NCI-H1105 (cell line): ENCODE results near the gene LUM.
"Not testable (repeated sequence)": the region's sequence is repeated elsewhere in the genome, so short reads cannot be mapped to it uniquely, and the experiment has no call there.

ENCODE experiments used
- DNase-seq: peaks from one replicate; lab custom pipeline; 2025; lab: John Stamatoyannopoulos, UW

Gene LUM

DNA sequence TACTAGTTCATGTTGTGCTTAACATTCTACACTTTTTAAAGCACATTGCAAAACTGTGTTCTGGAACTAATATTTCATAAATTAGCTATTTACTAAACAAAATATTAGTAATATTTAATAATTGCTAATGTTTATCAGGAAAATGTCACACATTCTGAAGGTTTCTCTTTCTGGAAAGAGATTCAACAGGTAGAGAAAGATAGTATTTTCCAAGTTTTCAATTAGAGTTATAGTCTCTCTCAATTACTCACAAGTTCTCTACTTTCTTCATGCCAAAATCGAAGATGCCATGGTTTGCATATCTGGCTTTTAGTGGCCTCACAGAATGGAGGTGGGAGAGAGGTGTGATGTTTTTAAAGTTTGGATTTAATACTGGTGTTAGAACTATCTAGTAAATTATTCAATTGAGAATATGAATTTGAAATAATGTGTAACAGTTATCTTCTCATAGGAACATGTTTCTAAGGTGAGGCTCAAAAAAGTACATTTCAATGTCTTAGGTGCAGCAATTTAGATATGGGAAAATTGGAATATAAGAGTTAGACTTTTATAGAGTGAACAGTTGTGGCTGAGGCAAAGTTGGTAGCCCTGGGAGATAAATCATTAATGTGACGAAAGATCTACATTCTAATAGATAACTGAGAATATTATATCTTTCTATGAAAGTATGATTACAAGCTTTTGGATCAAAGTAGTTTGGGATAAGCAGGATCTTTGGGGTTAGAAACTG lies 1.5 kb downstream of the LUM start:
- DNase-seq: no peak

DNA sequence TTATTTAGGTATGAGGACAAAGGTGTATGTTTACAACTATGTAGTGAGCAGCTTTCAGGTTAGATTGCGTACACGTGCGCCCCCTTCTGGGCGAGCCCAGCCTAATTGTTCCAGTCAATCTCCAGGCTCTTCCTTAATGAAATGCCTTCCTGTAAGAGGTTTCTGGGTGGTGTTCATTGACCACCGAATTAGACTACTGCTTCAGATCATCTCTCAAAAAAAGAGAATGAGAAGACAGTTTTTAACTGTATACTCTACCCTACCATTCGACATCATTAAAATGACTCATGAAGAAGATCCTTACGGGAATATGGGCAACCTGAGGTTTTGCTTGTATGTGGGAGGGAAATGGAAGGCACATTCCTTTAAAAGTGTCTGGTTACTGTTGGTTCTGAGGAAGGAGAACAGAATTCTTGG lies 2.1 kb downstream of the LUM start:
- no peak for DNase-seq

GRCh38 chr12:91108196-91108755 lies 3.0 kb downstream of the LUM start:
- no peak for DNase-seq

GRCh38 chr12:91106283-91106682 lies 5.0 kb downstream of the LUM start:
- DNase-seq: no peak

DNA sequence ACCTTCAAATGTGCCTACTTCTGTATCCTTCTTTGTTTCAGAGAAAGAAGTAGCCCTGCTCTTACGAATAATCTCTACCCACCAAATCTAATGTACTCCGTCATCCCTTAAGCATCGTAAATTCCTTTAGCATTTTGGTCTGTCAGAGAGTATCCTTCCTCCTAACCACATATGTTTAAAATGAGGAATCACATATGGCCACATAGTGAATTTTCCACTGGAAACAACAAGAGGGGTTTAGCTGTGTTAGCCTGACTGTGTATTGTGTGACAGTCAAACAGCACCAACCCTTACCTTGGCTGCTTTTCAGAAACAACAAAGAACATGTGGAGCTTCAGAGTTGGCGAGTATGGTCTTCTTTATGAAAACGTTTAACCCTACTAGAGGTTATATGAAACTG lies 5.5 kb downstream of the LUM start:
- DNase-seq: no peak

DNA sequence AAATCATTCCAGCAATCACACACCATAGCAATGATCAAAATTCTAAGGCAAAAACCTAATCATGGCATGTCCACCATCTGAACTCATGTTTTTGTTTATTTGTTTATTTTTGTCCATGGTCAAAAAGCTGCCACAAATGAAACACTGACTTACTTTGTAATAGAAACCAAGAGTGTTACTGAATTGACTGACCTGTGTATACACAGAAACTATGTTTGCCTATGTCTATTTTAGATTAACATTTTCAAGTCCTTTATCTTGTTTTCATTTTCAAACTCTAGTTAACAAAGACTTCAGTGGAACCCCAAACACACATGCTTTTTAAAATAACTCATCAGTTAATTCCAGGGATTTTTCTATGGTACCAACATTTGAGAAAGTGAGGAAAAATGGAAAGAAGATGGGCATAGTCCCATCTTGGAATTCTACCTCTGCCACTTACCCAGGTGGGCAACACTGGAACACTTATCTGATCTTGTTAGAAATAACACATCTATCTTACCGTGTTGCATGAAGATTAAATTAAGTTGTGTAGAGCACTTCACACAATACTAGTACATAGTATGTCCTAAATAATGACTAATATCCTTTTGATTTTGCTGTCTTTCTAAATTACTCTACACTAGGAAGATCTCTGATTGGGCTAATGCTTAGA lies 6.4 kb downstream of the LUM start:
- no peak for DNase-seq

DNA sequence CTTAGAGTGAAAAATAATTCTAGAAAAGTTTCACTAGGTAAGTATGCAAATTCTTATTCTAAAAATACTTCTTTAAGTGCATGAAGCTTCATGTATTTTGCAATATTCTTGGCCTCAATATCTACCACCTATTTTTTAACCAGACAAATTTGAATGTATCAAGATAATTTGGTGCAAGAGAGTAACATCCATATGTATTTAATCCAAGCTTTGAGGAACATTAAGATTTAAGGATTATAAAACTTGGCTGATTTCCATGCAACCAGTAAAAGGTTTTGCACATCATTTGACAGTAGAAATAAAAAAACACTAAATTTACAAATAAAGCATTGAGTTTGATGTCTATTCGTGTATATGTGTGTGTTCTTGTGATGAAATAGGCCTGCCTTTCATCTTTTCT lies 7.7 kb downstream of the LUM start:
- DNase-seq: no peak

- DNase-seq: no peak
Observed at GRCh38 chr12:91103101-91103500, 8.2 kb downstream of the LUM start.

DNA sequence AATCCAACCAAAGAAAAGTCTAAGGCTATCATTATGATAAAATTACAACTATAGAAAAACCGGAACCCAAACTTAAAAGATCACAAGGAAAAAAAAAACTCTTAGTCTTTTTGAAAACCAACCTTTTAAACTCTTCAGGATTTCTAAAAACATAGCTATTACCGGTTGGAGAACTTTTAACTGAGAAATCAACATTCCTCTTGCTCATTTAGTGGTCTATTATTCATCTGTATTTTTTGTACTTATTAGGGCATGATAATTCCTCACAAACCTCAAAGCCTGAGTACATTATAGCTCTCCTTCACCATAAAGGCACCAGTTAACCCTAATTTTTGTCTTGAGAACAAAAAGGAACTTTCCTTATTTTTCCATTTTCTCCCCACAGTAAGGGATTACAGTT lies 10.4 kb downstream of the LUM start:
- no peak for DNase-seq

DNA sequence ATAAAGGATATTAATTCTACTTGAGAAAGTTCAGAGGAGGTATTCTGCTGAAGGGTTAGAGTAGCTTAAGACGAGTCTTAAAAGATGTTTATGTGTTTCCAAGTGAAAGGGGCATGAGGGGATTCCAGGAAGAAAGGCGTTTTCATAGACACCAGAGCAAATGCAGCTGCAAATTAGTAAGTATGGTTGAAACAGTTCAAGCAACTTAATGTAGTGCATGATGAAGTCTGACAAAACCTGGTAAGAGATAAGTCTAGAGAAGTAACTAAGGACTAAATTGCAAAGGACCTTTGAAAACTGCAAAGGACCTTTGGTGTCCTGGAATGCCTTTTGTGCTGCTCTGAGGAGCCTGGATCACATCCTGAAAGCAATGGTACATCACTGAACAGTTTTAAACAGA lies 11.5 kb downstream of the LUM start:
- DNase-seq: no peak

DNA sequence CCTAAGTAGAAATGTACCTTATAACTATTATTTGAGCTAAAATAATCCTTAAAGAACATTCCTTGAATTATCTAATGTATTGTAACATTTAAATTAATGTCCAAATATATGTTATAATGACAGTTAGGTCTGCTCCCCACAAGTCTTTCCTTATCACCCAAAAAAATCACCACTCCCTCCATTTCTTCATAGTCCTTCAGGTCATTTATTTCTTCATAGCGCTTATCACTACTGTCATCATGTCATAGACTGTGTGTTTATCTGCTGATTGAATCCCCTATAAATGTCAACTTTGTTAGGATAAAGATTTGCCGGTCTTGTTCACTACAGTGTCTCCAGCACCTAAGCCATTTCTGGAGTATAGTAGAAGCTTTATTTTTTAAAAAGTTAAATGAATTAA lies 12.0 kb downstream of the LUM start:
- no peak for DNase-seq

DNA sequence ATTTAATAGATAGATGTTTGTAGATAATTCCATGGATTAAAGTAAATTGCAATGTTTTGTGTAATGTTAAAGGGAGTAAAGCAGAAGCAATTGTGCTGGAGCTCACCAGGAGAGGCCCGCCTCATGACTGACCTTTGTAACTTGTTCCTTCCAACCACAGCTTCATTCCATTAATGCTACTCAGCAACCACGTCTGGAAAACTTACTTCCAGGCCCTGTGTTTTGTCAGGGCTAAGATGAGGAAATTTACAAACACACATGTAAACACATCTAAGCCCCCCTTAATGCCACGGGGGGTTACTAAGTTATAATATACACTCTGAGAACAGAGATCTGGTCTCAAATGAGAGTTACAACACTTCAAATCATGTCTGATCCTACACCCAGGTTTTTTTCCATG lies 12.4 kb downstream of the LUM start:
- DNase-seq: no peak

GRCh38 chr12:91098461-91098860 lies 12.8 kb downstream of the LUM start:
- DNase-seq: no peak

GRCh38 chr12:91094957-91095356 lies 16.3 kb downstream of the LUM start:
- no peak for DNase-seq

DNA sequence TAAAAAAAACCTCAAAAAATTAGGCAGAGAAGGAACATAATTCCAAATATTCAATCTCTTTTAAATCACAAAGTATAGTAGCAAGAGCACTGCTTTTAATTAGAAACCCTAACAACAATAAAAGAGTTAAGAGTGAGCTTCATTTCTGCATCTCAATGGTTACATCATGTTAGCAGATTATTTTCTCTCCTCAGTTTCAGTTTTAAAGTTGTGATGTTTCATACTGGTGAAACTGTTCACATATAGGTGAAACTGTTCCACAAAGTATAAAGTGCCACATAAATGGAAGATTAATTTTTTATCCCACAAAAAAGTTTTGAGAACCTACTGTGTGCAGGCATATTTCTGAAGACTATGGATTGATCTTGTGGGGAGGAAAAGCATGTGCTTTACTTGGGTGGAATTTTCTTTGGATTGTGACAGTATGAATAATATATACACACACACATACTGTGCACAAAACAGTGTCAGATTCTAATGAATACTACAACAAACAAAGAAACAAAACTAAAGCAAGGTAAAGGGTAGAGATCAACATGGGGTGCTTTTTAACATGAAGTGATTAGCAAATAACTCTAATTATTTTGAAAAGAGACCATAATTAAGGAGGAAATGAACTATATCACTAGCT lies 17.1 kb downstream of the LUM start:
- DNase-seq: no peak

GRCh38 chr12:91093341-91093740 lies 18.0 kb downstream of the LUM start:
- no peak for DNase-seq

- no peak for DNase-seq
Observed at GRCh38 chr12:91091916-91092715, 19.2 kb downstream of the LUM start.

DNA sequence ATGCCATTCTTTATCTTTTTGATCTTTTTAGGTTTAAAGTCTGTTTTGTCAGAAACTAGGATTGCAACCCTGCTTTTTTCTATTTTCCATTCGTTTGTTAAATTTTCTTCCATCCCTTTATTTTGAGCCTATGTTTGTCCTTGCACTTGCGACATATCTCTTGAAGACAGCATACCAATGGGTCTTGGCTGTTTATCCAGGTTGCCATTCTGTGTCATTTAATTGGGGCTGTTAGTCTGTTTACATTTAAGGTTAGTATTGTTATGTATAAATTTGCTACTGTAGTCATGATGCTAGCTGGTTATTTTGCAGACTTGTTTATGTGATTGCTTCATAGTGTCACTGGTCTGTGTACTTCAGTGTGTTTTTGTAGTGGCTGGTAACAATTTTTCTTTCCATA lies 21.3 kb downstream of the LUM start:
- DNase-seq: not testable (repeated sequence)

- DNase-seq: no peak
Observed at GRCh38 chr12:91080041-91080440, 31.3 kb downstream of the LUM start.

DNA sequence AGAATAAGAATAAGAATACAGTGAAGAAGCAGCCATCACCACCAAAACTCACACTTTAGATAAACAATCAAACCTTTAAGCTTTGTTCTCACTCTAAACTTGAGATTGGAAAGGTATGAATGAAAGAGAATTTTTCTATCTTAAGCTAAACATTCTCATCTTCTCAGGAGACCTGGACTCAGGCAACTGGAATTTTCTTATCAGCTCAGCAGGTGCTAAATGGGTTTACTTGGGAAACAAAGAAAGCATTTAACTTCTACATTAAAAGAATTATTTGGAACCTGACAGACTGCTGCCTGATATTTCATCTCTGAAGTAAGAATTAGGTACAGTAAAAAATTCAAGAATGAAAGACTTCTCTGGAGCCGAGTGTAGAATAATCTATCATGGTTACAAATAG lies 32.8 kb downstream of the LUM start:
- no peak for DNase-seq

- no peak for DNase-seq
Observed at GRCh38 chr12:91077228-91077954, 33.9 kb downstream of the LUM start.

DNA sequence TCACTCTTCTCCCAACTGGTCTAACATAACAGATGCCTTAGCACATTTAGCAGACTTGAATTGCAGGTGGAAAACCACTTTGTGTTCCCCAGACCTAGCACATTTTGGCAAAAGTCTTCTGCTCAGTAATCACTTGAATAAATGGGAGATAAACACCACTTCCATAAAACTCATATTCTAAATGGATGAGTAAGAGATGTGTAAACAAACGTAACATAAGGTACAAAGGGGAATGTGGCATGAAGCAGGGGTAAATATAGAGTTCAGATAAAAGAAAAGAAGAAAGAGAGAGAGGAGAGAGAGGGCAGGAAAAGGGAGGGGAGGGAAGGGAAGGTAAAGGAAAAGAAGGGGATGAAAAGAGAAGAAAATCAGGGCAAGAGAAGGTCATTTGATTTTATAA lies 36.4 kb downstream of the LUM start:
- peak; percentile 6 for DNase-seq
